Activated naive CD4-positive, alpha-beta T cell treated with anti-CD3 and anti-CD28 coated beads, Interleukin-2, amount 50 U/mL, for 72 hours (primary cell): ENCODE measurements around the gene PCDHA4. TPM values are rescaled to one million over a fixed set of nuclear protein-coding genes. Genes with fewer than 3 reads are reported as not detected.
"Not testable (repeated sequence)": the region's sequence is repeated elsewhere in the genome, so short reads cannot be mapped to it uniquely, and the experiment has no call there.

Source experiments
- ATAC-seq, 2 donors: fragments of 150-1000 bp; cut with Tn5 transposase; 2 replicates each; pipeline ENCODE4 v1.10.0; 2021; ENCODE audit warnings: mild to moderate bottlenecking in 2 of 2, moderate library complexity in 2 of 2
- DNase-seq, 2 donors: peaks; one replicate each; pipeline ENCODE4 v3.0.0; 2021 to 2022; ENCODE audit warnings: low spot score in 2 of 2
- H3K27ac Mint-ChIP-seq, 2 donors: one replicate each; pipeline ENCODE4 v1.8.0; 2022; ENCODE audit warnings: mild to moderate bottlenecking in 2 of 2, mixed read lengths in 2 of 2
- H3K36me3 Mint-ChIP-seq, 2 donors: one replicate each; pipeline ENCODE4 v1.8.0; 2022; ENCODE audit warnings: mixed read lengths in 2 of 2
- H3K9me3 Mint-ChIP-seq, 2 donors: one replicate each; pipeline ENCODE4 v1.8.0; 2022; ENCODE audit warnings: mixed read lengths in 2 of 2
- total RNA-seq, 2 donors: library from RNA; stranded (reverse); gene quantifications; one replicate each; pipeline ENCODE4 v1.2.3, GENCODE V29; 2022

Gene PCDHA4
- total RNA-seq, result not detected

GRCh38 chr5:140806834-140807775 lies at the start of gene PCDHA4:
PCDHA4 (plus strand) TSS chr5:140807068.
- H3K27ac Mint-ChIP-seq, result peak within 1 kb of the TSS in 1 of 2 donors; percentile 10
- DNase-seq (peak in 1 of 2 donors; percentile 37), ATAC-seq (no peak)
- H3K9me3 Mint-ChIP-seq, result peaks cover 4 to 40% of the 10 kb centered on the region in 2 donors
- peaks cover 14 to 56% of the 10 kb centered on the region in 2 donors for H3K36me3 Mint-ChIP-seq

GRCh38 chr5:140764177-140764973 lies 42.5 kb upstream of the PCDHA4 start:
- Mint-ChIP-seq H3K36me3 (peaks cover 53 to 59% of the 10 kb centered on the region in 2 donors), H3K27ac (no peak overlapping the region), H3K9me3 (peaks cover 51 to 57% of the 10 kb centered on the region in 2 donors)
- ATAC-seq (no peak), DNase-seq (no peak)

GRCh38 chr5:140767444-140767843 lies 39.4 kb upstream of the PCDHA4 start:
- Mint-ChIP-seq H3K9me3 (peaks cover 45 to 47% of the 10 kb centered on the region in 2 donors), H3K27ac (no peak overlapping the region), H3K36me3 (peaks cover 45 to 49% of the 10 kb centered on the region in 2 donors)
- DNase-seq, result no peak
- no peak for ATAC-seq

GRCh38 chr5:140780512-140780911 lies 26.4 kb upstream of the PCDHA4 start:
- DNase-seq, result no peak
- Mint-ChIP-seq H3K9me3 (peaks cover 51 to 52% of the 10 kb centered on the region in 2 donors), H3K27ac (no peak overlapping the region), H3K36me3 (peaks cover 45 to 84% of the 10 kb centered on the region in 2 donors)
- no peak for ATAC-seq

GRCh38 chr5:140785905-140786686 lies 20.8 kb upstream of the PCDHA4 start, which contains the start of gene PCDHA1:
PCDHA1 (plus strand) TSS chr5:140786140.
- H3K27ac Mint-ChIP-seq, result peak within 1 kb of the TSS in 1 of 2 donors; percentile 55
- H3K36me3 Mint-ChIP-seq, result peaks cover 47 to 64% of the 10 kb centered on the region in 2 donors
- peaks cover 29 to 34% of the 10 kb centered on the region in 2 donors for H3K9me3 Mint-ChIP-seq
- ATAC-seq (no peak), DNase-seq (no peak)

GRCh38 chr5:140787422-140787821 lies 19.4 kb upstream of the PCDHA4 start:
- peaks cover 45 to 53% of the 10 kb centered on the region in 2 donors for H3K36me3 Mint-ChIP-seq
- not testable (repeated sequence) for ATAC-seq, DNase-seq, H3K27ac Mint-ChIP-seq
- H3K9me3 Mint-ChIP-seq, result peaks cover 28 to 31% of the 10 kb centered on the region in 2 donors

GRCh38 chr5:140787849-140788504 lies 18.9 kb upstream of the PCDHA4 start:
- H3K9me3 Mint-ChIP-seq, result peaks cover 26 to 30% of the 10 kb centered on the region in 2 donors
- not testable (repeated sequence) for H3K27ac Mint-ChIP-seq, ATAC-seq, DNase-seq
- peaks cover 44 to 52% of the 10 kb centered on the region in 2 donors for H3K36me3 Mint-ChIP-seq

GRCh38 chr5:140791089-140791488 lies 15.8 kb upstream of the PCDHA4 start:
- Mint-ChIP-seq H3K9me3 (peaks cover 25 to 32% of the 10 kb centered on the region in 2 donors), H3K27ac (no peak overlapping the region), H3K36me3 (peaks cover 44 to 51% of the 10 kb centered on the region in 2 donors)
- no peak for ATAC-seq
- no peak for DNase-seq

GRCh38 chr5:140794595-140795258 lies 12.1 kb upstream of the PCDHA4 start, which contains the start of gene PCDHA2:
PCDHA2 (plus strand) TSS chr5:140794852.
- DNase-seq (no peak), ATAC-seq (no peak)
- peaks cover 19 to 29% of the 10 kb centered on the region in 2 donors for H3K36me3 Mint-ChIP-seq
- peaks cover 18 to 24% of the 10 kb centered on the region in 2 donors for H3K9me3 Mint-ChIP-seq
- H3K27ac Mint-ChIP-seq, result no peak within 1 kb of the TSS

GRCh38 chr5:140795259-140795641 lies 11.6 kb upstream of the PCDHA4 start:
- no peak overlapping the region for H3K27ac Mint-ChIP-seq
- DNase-seq (no peak), ATAC-seq (no peak)
- peaks cover 17 to 27% of the 10 kb centered on the region in 2 donors for H3K36me3 Mint-ChIP-seq
- peaks cover 20 to 25% of the 10 kb centered on the region in 2 donors for H3K9me3 Mint-ChIP-seq

GRCh38 chr5:140796072-140796717 lies 10.7 kb upstream of the PCDHA4 start:
- not testable (repeated sequence) for DNase-seq, H3K27ac Mint-ChIP-seq, ATAC-seq
- Mint-ChIP-seq H3K36me3 (peaks cover 24 to 33% of the 10 kb centered on the region in 2 donors), H3K9me3 (peaks cover 17 to 22% of the 10 kb centered on the region in 2 donors)

- peaks cover 14 to 24% of the 10 kb centered on the region in 2 donors for H3K9me3 Mint-ChIP-seq
- DNase-seq, result no peak
- H3K27ac Mint-ChIP-seq, result no peak overlapping the region
Measured at GRCh38 chr5:140796718-140797095, 10.2 kb upstream of the PCDHA4 start.

GRCh38 chr5:140800816-140801493 lies 5.9 kb upstream of the PCDHA4 start, which contains the start of gene PCDHA3:
PCDHA3 (plus strand) TSS chr5:140801057.
- ATAC-seq (no peak), DNase-seq (no peak)
- peaks cover 5 to 29% of the 10 kb centered on the region in 2 donors for H3K9me3 Mint-ChIP-seq
- peaks cover 14 to 38% of the 10 kb centered on the region in 2 donors for H3K36me3 Mint-ChIP-seq
- H3K27ac Mint-ChIP-seq, result peak within 1 kb of the TSS in 1 of 2 donors; percentile 55

More at GRCh38 chr5:140796718-140797095, 10.2 kb upstream of the PCDHA4 start:
- peaks cover 26 to 38% of the 10 kb centered on the region in 2 donors for H3K36me3 Mint-ChIP-seq
- no peak for ATAC-seq

GRCh38 chr5:140801494-140801841 lies 5.4 kb upstream of the PCDHA4 start:
- H3K9me3 Mint-ChIP-seq, result peaks cover 5 to 25% of the 10 kb centered on the region in 2 donors

More at GRCh38 chr5:140801494-140801841, 5.4 kb upstream of the PCDHA4 start:
- ATAC-seq (no peak), DNase-seq (no peak)
- no peak overlapping the region for H3K27ac Mint-ChIP-seq
- H3K36me3 Mint-ChIP-seq, result peaks cover 14 to 38% of the 10 kb centered on the region in 2 donors
